ENCODE measurements around the gene VWA7. TPM values are rescaled to one million over a fixed set of nuclear protein-coding genes. Genes with fewer than 3 reads are reported as not detected.
A peak's percentile ranks its signal among the peaks of the same experiment; 100 is the strongest.

The VWA7 gene
- total RNA-seq, 1 experiment from 2014 or later = 2.5 TPM

DNA sequence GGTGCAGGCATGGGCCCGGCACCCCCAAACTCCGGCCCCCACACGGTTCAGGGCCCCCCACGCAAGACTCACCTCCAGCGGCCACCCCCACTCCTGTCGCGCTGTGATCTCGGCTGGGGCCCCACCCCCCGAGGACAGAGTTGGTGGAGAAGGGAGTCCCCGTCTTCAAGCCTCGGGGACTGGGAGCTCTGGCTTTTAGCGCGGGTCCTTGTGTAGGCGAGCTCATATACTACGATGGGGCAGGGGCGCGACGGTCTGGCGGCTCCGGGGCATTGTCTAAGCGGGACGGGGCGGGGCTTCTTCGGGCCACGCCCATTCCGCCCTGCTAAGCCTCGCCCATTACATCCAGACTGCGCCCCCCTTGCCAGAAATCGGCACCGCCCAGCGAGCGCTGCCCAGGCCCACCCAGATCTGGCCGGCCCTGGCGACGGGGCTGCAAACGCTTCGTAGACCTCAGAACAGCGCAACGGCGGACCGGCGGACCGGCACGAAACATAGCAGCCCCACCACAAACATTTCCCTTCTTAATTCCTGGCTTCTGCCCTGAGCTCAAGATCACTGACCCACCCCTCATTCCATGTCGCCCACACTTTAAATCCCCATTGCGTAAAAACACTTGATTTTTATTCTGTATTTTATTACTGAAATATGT is 47.0 kb downstream of the VWA7 start:
- Histone ChIP-seq H3K27ac (ENCODE audit: insufficient read length, low read depth, low read length) (no peak overlapping the region), H4K8ac (replicated peaks; ENCODE audit: insufficient read length, low read depth, low read length) (no peak overlapping the region), H2BK12ac (ENCODE audit: insufficient read length, low read depth, low read length) (no peak overlapping the region), H3K4me1 (ENCODE audit: insufficient read depth, low read length) (peaks cover 5% of the 10 kb centered on the region; the same call in 1 of the 2 replicates), H3K23me2 (ENCODE audit: insufficient read length, low read depth, low read length, poor library complexity, severe bottlenecking) (peaks cover 15% of the 10 kb centered on the region), H4K5ac (ENCODE audit: insufficient read length, low read depth, low read length) (no peak overlapping the region), H3K23ac (ENCODE audit: insufficient read length, low read depth, low read length) (no peak overlapping the region), H2BK120ac (ENCODE audit: low read depth, low read length, poor library complexity, severe bottlenecking) (no peak overlapping the region), H4K20me1 (ENCODE audit: control insufficient read depth, insufficient read depth, insufficient read length) (no peaks in the 10 kb centered on the region), H2BK20ac (ENCODE audit: low read depth, low read length, poor library complexity, severe bottlenecking) (no peak overlapping the region), H3K18ac (ENCODE audit: insufficient read length, low read depth, low read length) (peak overlapping the region; percentile 43), H3K56ac (ENCODE audit: insufficient read length, low read depth, low read length) (no peak overlapping the region), H3K14ac (ENCODE audit: insufficient read depth, low read length) (peak overlapping the region; percentile 54), H3K27me3 (ENCODE audit: insufficient read depth, low read length) (no peaks in the 10 kb centered on the region), H2BK15ac (ENCODE audit: low read depth, low read length) (no peak overlapping the region), H3K4ac (ENCODE audit: low read depth, low read length) (no peak overlapping the region), H2AK5ac (ENCODE audit: insufficient read length, low read length) (no peak overlapping the region), H3T11ph (ENCODE audit: low read length) (no peak overlapping the region), H3K79me1 (ENCODE audit: insufficient read depth, low read depth, low read length, poor library complexity, severe bottlenecking) (no peaks in the 10 kb centered on the region), H2BK5ac (ENCODE audit: insufficient read length, low read length) (no peak overlapping the region), H3K9me3 (ENCODE audit: control insufficient read depth, low read depth, low read length) (no peaks in the 10 kb centered on the region), H3K79me2 (ENCODE audit: insufficient read depth, low read length) (no peaks in the 10 kb centered on the region; the same call in 1 of the 2 replicates), H3K9ac (ENCODE audit: extremely low read depth, insufficient read length, low read length) (no peak overlapping the region), H3K4me2 (ENCODE audit: insufficient read depth, insufficient read length, low read length) (peak overlapping the region; percentile 60), H2AFZ (ENCODE audit: low read length) (no peak overlapping the region), H4K91ac (ENCODE audit: insufficient read length, low read depth, low read length) (no peak overlapping the region)
- Mint-ChIP-seq H3K36me3 (ENCODE audit: insufficient read depth in 1 of 3, low read depth in 3 of 3) (peaks cover 42 to 76% (median 69%) of the 10 kb centered on the region in 3 experiments), H3K9me3 (no peaks in the 10 kb centered on the region; a peak in 2 of 5 replicates), H3K4me1 (peaks cover 27 to 28% of the 10 kb centered on the region in 2 experiments), H3K4me3 (peak overlapping the region; percentile 83 to 98), H3K27me3 (ENCODE audit: low read depth) (no peaks in the 10 kb centered on the region), H3K27ac (peak overlapping the region; percentile 93 to 98 (median 97))
- DNase-seq = peak; percentile 94
- TF ChIP-seq, protein P1, sequence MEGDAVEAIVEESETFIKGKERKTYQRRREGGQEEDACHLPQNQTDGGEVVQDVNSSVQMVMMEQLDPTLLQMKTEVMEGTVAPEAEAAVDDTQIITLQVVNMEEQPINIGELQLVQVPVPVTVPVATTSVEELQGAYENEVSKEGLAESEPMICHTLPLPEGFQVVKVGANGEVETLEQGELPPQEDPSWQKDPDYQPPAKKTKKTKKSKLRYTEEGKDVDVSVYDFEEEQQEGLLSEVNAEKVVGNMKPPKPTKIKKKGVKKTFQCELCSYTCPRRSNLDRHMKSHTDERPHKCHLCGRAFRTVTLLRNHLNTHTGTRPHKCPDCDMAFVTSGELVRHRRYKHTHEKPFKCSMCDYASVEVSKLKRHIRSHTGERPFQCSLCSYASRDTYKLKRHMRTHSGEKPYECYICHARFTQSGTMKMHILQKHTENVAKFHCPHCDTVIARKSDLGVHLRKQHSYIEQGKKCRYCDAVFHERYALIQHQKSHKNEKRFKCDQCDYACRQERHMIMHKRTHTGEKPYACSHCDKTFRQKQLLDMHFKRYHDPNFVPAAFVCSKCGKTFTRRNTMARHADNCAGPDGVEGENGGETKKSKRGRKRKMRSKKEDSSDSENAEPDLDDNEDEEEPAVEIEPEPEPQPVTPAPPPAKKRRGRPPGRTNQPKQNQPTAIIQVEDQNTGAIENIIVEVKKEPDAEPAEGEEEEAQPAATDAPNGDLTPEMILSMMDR (conservative IDR thresholded peaks at IDR 0.05) = no peak
- no CpG with 5 or more reads among the region's 46 CpGs for WGBS (ENCODE audit: extremely low coverage, insufficient read length, low lambda C conversion rate)

Measured in H9 (cell line).